ENCODE measurements around the gene MSRB3. TPM values are rescaled to one million over a fixed set of nuclear protein-coding genes. Genes with fewer than 3 reads are reported as not detected.

The MSRB3 gene
- total and polyA plus RNA-seq, 2 of the 8 experiments (the other 6 are each of a cell fraction or from before 2014, with no cell fraction given) = 0.32 to 1.2 TPM

DNA sequence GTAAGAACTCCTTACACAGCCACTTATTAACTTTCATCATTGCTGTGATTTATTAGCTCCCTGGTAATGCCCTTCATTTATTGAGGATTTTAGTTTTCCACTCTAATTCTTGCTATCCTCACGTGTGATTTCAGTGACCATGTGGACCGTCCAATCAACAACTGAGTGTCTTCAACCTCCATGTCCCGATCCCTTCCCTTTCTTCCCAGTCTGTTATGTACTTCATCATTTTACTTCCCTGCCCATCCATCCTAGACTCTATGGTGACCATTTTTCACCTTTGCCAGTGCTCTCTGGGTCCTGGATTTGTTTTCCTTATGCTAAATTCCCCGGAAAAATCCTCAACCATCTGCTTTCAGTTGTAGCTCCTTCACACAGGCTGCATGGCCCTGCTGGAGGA, 111.0 kb downstream of the MSRB3 start:
- Histone ChIP-seq H4K91ac (replicated peaks; ENCODE audit: insufficient read length, low read length) (no peak overlapping the region), H2BK20ac (ENCODE audit: low read length) (no peak overlapping the region), H2BK5ac (ENCODE audit: low read depth, low read length) (no peak overlapping the region), H3K23me2 (ENCODE audit: low read depth, low read length) (no peaks in the 10 kb centered on the region), H3K4ac (replicated peaks; ENCODE audit: insufficient read length, low read depth, low read length) (no peak overlapping the region), H3K27me3 (replicated peaks in 1 of 4; ENCODE audit: control insufficient read depth in 3 of 4, extremely low read depth in 1 of 4, insufficient read depth in 3 of 4, low read length in 3 of 4) (no peaks in the 10 kb centered on the region), H3K23ac (ENCODE audit: insufficient read length) (no peak overlapping the region), H3K4me2 (ENCODE audit: insufficient read depth in 1 of 2, low read depth in 2 of 2, low read length in 2 of 2) (no peak overlapping the region), H3K36me3 (ENCODE audit: control insufficient read depth in 2 of 4, insufficient read depth in 4 of 4, low read length in 3 of 4) (no peaks in the 10 kb centered on the region), H3K79me1 (ENCODE audit: low read depth, low read length) (no peaks in the 10 kb centered on the region), H2AK5ac (ENCODE audit: low read depth, low read length) (no peak overlapping the region), H3K27ac (ENCODE audit: low read depth, low read length) (no peak overlapping the region), H3K79me2 (ENCODE audit: control insufficient read depth in 1 of 2, insufficient read depth in 2 of 2, low read length in 2 of 2) (no peaks in the 10 kb centered on the region), H4K5ac (ENCODE audit: insufficient read length, low read depth, low read length) (no peak overlapping the region), H2BK120ac (replicated peaks; ENCODE audit: low read depth, low read length) (no peak overlapping the region), H2BK15ac (ENCODE audit: low read length) (no peak overlapping the region), H2AFZ (ENCODE audit: low read length) (no peak overlapping the region), H4K20me1 (replicated peaks in 1 of 2; ENCODE audit: control insufficient read depth in 1 of 2, insufficient read depth in 2 of 2, low read length in 2 of 2) (no peaks in the 10 kb centered on the region), H2BK12ac (ENCODE audit: low read depth, low read length) (no peak overlapping the region), H3K4me1 (replicated peaks in 1 of 4; ENCODE audit: control insufficient read depth in 3 of 4, insufficient read depth in 4 of 4, low read length in 3 of 4) (no peaks in the 10 kb centered on the region), H3K18ac (ENCODE audit: extremely low read depth, low read length) (no peak overlapping the region), H3K9ac (replicated peaks in 1 of 4; ENCODE audit: extremely low read depth in 1 of 4, low read depth in 3 of 4, low read length in 3 of 4) (no peak overlapping the region), H3K9me3 (ENCODE audit: insufficient read depth in 2 of 2, low read depth in 1 of 2, low read length in 1 of 2) (no peaks in the 10 kb centered on the region), H3K4me3 (ENCODE audit: extremely low read depth in 1 of 4, insufficient read depth in 2 of 4, low read depth in 3 of 4, low read length in 4 of 4) (no peak overlapping the region), H3K14ac (ENCODE audit: insufficient read length) (no peak overlapping the region), H4K8ac (ENCODE audit: extremely low read depth, insufficient read depth, low read length) (no peak overlapping the region), H3K56ac (replicated peaks; ENCODE audit: insufficient read length, low read depth, low read length) (no peak overlapping the region)
- WGBS, 2 experiments (ENCODE audit: extremely low coverage in 1 of 2, insufficient coverage in 1 of 2, insufficient read length in 1 of 2, insufficient replicate concordance in 2 of 2, low coverage in 1 of 2, low lambda C conversion rate in 2 of 2, missing lambda C conversion rate in 1 of 2) = 89% methylated on average over 4 of the region's 4 CpGs; no CpG with 5 or more reads in 1 of the 2 experiments
- POLR2A ChIA-PET (ENCODE audit: partially characterized antibody) = no interaction called here
- no peak for DNase-seq (ENCODE audit: low read depth in 1 of 2, low spot score in 2 of 2)
- no peak for FAIRE-seq
- CTCF ChIA-PET (ENCODE audit: partially characterized antibody) = interaction anchor here (0.7 to 1.2 kb wide), 2 partner anchors 13 to 167 kb away, joined by 3 read pairs; no protein-coding TSS in a partner anchor
- TF ChIP-seq CBX5 (IDR thresholded peaks at IDR 0.05; ENCODE audit: low read depth, low read length) (no peak), RAD21 (IDR thresholded peaks at IDR 0.05 in 1 of 2, conservative IDR thresholded peaks at IDR 0.05 in 1 of 2; ENCODE audit: low read depth in 2 of 2, low read length in 2 of 2) (no peak), BCL11A (IDR thresholded peaks at IDR 0.05; ENCODE audit: low read depth in 2 of 2, low read length in 2 of 2) (no peak), FOSL1 (IDR thresholded peaks at IDR 0.05; ENCODE audit: insufficient read depth, low read depth, low read length) (no peak), EP300 (IDR thresholded peaks at IDR 0.05; ENCODE audit: borderline replicate concordance in 1 of 2, low read depth in 2 of 2, low read length in 2 of 2) (no peak), CEBPB (IDR thresholded peaks at IDR 0.05; ENCODE audit: low read depth, low read length) (no peak), USF2 (IDR thresholded peaks at IDR 0.05; ENCODE audit: low read length) (no peak), ATF2 (IDR thresholded peaks at IDR 0.05; ENCODE audit: low read length) (no peak), TEAD4 (IDR thresholded peaks at IDR 0.05; ENCODE audit: low read depth, low read length) (no peak), CHD2 (IDR thresholded peaks at IDR 0.05; ENCODE audit: low read length) (no peak), EGR1 (IDR thresholded peaks at IDR 0.05; ENCODE audit: borderline replicate concordance, low read depth, low read length) (no peak)
